Mesothelial cell of epicardium (in vitro differentiated cells): ENCODE data around the gene MAD1L1. TPM values are rescaled to one million over a fixed set of nuclear protein-coding genes. Genes with fewer than 3 reads are reported as not detected.

ENCODE experiments used
- DNase-seq, 2 experiments: peaks; one replicate each; pipeline ENCODE4 v3.0.0; 2021; ENCODE audit warnings: low spot score in 2 of 2; ENCODE audit not compliant: unreplicated experiment in 2 of 2
- H3K27ac Mint-ChIP-seq: 2 replicates; pipeline ENCODE4 v1.8.0; 2021; ENCODE audit warnings: mixed read lengths
- H3K27me3 Mint-ChIP-seq: 2 replicates; pipeline ENCODE4 v1.8.0; 2021; ENCODE audit warnings: low read depth, mixed read lengths
- H3K36me3 Mint-ChIP-seq: 2 replicates; pipeline ENCODE4 v1.8.0; 2021; ENCODE audit warnings: mixed read lengths
- H3K4me1 Mint-ChIP-seq: 2 replicates; pipeline ENCODE4 v1.8.0; 2021; ENCODE audit warnings: mixed read lengths
- H3K4me3 Mint-ChIP-seq: 2 replicates; pipeline ENCODE4 v1.8.0; 2021; ENCODE audit warnings: mild to moderate bottlenecking, moderate library complexity, mixed read lengths
- H3K9me3 Mint-ChIP-seq: 2 replicates; pipeline ENCODE4 v1.8.0; 2021; ENCODE audit warnings: mixed read lengths
- total RNA-seq: library from RNA; stranded (reverse); gene quantifications from 3 replicates; pipeline ENCODE4 v1.2.1, GENCODE V29; 2021
- TF ChIP-seq, protein P1 (sequence below): fragments of 200-600 bp; sonication (generic); IDR thresholded peaks from one replicate; pipeline ENCODE4 v1.5.0; 2021; ENCODE audit warnings: antibody characterized with exemption; ENCODE audit not compliant: unreplicated experiment

MAD1L1 gene
- total RNA-seq, 1 donor from 2014 or later = 45.0 TPM

DNA sequence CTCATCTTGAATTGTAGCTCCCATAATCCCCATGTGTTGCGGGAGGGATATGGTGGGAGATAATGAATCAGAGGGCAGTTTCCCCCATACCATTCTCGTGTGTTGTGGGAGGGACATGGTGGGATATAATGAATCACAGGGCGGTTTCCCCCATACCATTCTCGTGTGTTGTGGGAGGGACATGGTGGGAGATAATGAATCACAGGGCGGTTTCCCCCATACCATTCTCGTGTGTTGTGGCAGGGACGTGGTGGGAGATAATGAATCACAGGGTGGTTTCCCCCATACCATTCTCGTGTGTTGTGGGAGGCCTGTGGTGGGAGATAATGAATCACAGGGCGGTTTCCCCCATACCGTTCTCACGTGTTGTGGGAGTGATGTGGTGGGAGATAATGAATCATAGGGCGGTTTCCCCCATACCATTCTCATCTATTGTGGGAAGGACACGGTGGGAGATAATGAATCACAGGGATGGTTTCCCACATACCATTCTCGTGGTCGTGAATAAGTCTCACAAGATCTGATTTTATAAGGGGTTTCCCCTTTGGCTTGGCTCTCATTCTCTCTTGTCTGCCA is 271.0 kb downstream of the MAD1L1 start:
- Mint-ChIP-seq H3K27me3 (no peaks in the 10 kb centered on the region), H3K4me3 (no peak overlapping the region), H3K27ac (no peak overlapping the region), H3K36me3 (peaks cover 33% of the 10 kb centered on the region), H3K9me3 (peaks cover 23% of the 10 kb centered on the region), H3K4me1 (no peaks in the 10 kb centered on the region)
- no peak for DNase-seq
- TF ChIP-seq, protein P1, sequence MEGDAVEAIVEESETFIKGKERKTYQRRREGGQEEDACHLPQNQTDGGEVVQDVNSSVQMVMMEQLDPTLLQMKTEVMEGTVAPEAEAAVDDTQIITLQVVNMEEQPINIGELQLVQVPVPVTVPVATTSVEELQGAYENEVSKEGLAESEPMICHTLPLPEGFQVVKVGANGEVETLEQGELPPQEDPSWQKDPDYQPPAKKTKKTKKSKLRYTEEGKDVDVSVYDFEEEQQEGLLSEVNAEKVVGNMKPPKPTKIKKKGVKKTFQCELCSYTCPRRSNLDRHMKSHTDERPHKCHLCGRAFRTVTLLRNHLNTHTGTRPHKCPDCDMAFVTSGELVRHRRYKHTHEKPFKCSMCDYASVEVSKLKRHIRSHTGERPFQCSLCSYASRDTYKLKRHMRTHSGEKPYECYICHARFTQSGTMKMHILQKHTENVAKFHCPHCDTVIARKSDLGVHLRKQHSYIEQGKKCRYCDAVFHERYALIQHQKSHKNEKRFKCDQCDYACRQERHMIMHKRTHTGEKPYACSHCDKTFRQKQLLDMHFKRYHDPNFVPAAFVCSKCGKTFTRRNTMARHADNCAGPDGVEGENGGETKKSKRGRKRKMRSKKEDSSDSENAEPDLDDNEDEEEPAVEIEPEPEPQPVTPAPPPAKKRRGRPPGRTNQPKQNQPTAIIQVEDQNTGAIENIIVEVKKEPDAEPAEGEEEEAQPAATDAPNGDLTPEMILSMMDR = no peak

DNA sequence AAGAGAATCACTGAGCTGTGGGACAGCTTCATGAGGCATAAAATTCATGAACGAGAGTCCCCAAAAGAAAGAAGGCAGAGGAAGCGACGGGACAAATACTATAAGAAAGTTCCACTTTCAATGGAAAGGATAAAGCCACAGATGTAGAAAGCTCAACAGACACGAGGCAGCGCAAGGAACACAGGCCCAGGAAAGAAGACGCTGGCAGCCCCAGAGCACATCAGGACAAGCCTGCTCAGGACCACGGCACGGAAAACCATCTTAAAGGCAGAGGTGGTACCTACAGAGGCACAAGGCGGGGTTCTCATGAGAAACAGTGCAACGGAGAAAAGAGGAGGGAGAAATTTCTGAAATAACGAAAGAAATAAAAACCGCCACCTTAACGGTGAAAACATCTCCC is 273.4 kb downstream of the MAD1L1 start:
- Mint-ChIP-seq H3K9me3 (peaks cover 23% of the 10 kb centered on the region), H3K36me3 (peaks cover 33% of the 10 kb centered on the region), H3K27me3 (no peaks in the 10 kb centered on the region), H3K4me3 (no peak overlapping the region), H3K4me1 (peaks cover 8% of the 10 kb centered on the region), H3K27ac (no peak overlapping the region)
- no peak for DNase-seq
- TF ChIP-seq, protein P1 = no peak

DNA sequence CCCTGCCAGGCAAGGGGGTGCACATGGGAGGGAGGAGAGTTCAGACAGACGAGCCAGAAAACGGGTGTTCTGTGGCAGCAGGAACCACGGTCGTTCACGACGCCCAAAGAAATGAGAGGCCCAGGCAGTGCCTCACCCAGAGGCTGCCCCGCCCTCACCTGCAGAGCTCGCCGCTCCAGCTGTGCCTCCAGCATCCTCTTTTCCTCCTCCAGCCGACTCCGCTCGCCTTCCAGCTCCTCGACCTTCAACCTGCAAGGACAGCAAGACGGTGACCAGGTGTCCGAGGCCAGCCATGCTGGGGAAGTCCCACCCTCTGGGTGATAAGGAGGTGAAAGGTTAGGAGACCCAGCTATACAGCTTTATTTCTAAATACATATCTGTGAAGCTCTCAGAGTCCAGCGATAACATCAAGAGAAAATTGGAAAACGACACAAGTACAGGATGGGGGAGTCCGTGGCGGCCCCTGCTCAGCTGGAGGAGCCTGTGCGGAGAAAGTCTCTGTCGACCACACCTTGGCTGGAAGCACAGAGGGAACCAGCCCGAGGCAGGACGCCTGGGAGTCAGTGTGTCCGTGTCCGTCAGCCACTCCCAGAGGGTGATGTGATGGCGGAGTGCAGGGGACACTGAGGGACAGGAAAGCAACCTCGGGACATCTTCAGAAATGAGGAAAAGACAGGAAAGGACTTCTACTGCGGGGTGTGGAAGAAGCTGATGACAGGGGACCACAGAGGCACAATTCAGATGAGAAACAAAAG is 275.1 kb downstream of the MAD1L1 start:
- Mint-ChIP-seq H3K27ac (no peak overlapping the region), H3K27me3 (no peaks in the 10 kb centered on the region), H3K9me3 (peaks cover 23% of the 10 kb centered on the region), H3K4me1 (peaks cover 8% of the 10 kb centered on the region), H3K36me3 (peaks cover 33% of the 10 kb centered on the region), H3K4me3 (no peak overlapping the region)
- no peak for DNase-seq
- TF ChIP-seq, protein P1 = no peak

DNA sequence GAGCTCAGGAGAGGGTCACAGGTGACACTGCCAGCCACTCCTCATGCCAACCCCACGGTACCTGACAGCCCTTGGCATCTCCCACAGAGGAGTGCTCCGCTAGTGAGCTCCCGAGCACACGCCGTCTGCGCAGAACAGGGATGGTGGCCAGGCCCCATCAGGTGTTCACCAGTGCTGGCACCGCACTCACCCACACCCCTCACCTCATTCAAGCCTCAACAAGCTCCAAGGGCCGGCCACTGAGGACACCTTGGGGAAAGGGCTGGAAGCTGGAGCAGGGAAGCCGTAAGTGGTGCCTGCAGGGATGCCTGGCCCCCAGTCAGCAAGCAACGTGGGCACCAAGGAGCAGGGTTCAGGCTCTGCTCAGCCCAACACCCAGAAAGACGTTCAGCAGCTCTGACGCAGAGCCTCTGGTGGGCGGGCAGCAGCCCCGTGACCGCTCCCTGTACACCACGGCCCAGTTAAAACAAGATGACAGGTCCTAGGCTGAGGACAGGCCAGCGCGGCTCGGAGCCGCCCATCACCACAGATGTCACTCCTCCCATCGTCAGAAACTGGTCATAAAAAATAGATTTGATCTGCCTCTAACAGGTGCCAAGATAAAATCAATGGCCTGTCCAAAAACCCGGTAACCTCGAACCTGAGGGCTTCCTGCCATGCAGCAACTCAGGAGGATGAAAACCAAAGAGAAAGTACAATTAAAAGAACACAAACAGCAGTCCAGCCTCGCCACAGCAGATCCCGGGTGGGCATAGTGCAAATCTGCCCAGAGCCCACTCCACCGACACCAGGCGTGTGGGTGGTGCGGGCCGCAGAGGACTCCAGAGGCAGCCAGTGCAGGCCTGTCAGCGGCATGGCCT is 275.9 kb downstream of the MAD1L1 start:
- TF ChIP-seq, protein P1 = no peak
- DNase-seq = no peak
- Mint-ChIP-seq H3K4me3 (no peak overlapping the region), H3K27me3 (no peaks in the 10 kb centered on the region), H3K36me3 (peaks cover 24% of the 10 kb centered on the region), H3K27ac (no peak overlapping the region), H3K9me3 (peaks cover 17% of the 10 kb centered on the region), H3K4me1 (peaks cover 8% of the 10 kb centered on the region)

DNA sequence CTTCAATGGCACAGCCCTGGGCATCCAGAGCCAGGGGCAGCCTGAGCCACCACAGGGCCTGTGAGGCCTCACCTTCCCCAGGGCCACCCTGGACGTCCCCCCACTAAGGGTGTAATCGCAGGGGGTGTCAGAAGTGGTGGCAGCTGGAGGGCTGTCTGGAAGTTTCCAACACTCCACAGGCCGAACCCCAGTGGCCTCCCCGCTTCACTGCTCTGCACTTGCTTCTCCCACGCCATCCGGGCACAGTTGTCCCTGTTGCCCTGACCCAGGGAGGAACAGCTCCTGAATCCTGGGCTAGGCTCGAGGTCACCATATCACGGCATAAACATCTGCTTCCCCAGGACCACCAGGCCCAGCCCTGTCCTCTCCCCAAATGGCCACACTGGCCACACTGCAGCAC is 276.6 kb downstream of the MAD1L1 start:
- Mint-ChIP-seq H3K9me3 (peaks cover 10% of the 10 kb centered on the region), H3K27me3 (no peaks in the 10 kb centered on the region), H3K36me3 (peaks cover 17% of the 10 kb centered on the region), H3K27ac (no peak overlapping the region), H3K4me3 (no peak overlapping the region), H3K4me1 (peaks cover 8% of the 10 kb centered on the region)
- TF ChIP-seq, protein P1 = no peak
- DNase-seq = no peak
